HepG2 (cell line): ENCODE measurements around the gene MAVS. TPM values are rescaled to one million over a fixed set of nuclear protein-coding genes. Genes with fewer than 3 reads are reported as not detected.
A peak's percentile ranks its signal among the peaks of the same experiment; 100 is the strongest.

Experiments
- KLF9 ChIP-seq: IDR thresholded peaks from 2 replicates; pipeline ENCODE4 v1.6.1; 2016; ENCODE audit warnings: low read depth
- NR2F1 ChIP-seq, 2 experiments: fragments of 450-650 bp in 1 of 2; formaldehyde crosslinking in 1 of 2; IDR thresholded peaks; 2 replicates each; pipeline versions ENCODE4 v1.5.0 to v1.6.1; 2016 to 2020; ENCODE audit warnings: mild to moderate bottlenecking in 1 of 2, missing compliant biosample characterization in 1 of 2, missing genetic modification reagents in 1 of 2, moderate library complexity in 1 of 2
- POGZ ChIP-seq: sonication (generic); formaldehyde crosslinking; IDR thresholded peaks from 2 replicates; pipeline ENCODE4 v1.4.0; 2020; ENCODE audit warnings: mild to moderate bottlenecking, missing genetic modification reagents
- ZFP37 ChIP-seq: sonication (generic); formaldehyde crosslinking; IDR thresholded peaks from 2 replicates; pipeline ENCODE4 v1.4.0; 2020; ENCODE audit warnings: missing genetic modification reagents, borderline replicate concordance
- ZNF44 ChIP-seq: sonication (generic); formaldehyde crosslinking; IDR thresholded peaks from 2 replicates; pipeline ENCODE4 v1.5.1; 2020; ENCODE audit warnings: mild to moderate bottlenecking, missing genetic modification reagents
- ZNF547 ChIP-seq: sonication (generic); formaldehyde crosslinking; IDR thresholded peaks from 2 replicates; pipeline ENCODE4 v1.5.1; 2020; ENCODE audit warnings: mild to moderate bottlenecking, missing genetic modification reagents
- polyA plus RNA-seq, 8 experiments: library from polyadenylated mRNA; depleted of rRNA in 3 of 8; stranded (reverse) in 7 of 8; unstranded in 1 of 8; fragments of >200 nt; fragmentation: Illumina TruSeq in 4 of 8; extraction: Trizol in 4 of 8; gene quantifications; 2 replicates each; pipeline versions ENCODE4 v1.2.1 to v1.2.3, GENCODE V29; 2011 to 2016; ENCODE audit warnings: low read depth in 4 of 8, missing spikeins in 1 of 8, mixed read lengths in 1 of 8; ENCODE audit not compliant: insufficient read depth in 1 of 8
- total RNA-seq, 5 experiments: library from RNA; depleted of rRNA; stranded (reverse); fragments of >200 nt; fragmentation: Illumina TruSeq; extraction: Trizol; gene quantifications; 2 replicates each; pipeline ENCODE4 v1.2.3, GENCODE V29; 2016; ENCODE audit warnings: low read depth in 1 of 5
- TF ChIP-seq, protein P1 (sequence below): sonication (generic); formaldehyde crosslinking; IDR thresholded peaks from 2 replicates; pipeline ENCODE4 v1.9.0; 2021; ENCODE audit warnings: mild to moderate bottlenecking, missing genetic modification reagents
- TF ChIP-seq, protein P2 (sequence below): sonication (generic); formaldehyde crosslinking; IDR thresholded peaks from 2 replicates; pipeline ENCODE4 v1.4.0; 2020; ENCODE audit warnings: missing genetic modification reagents
- TF ChIP-seq, protein P3 (sequence below), 2 experiments: sonication (generic) in 1 of 2; formaldehyde crosslinking in 1 of 2; IDR thresholded peaks; 2 replicates each; pipeline versions ENCODE4 v1.6.1 to v1.9.0; 2014 to 2022; ENCODE audit warnings: antibody characterized with exemption in 1 of 2, borderline replicate concordance in 1 of 2, inconsistent platforms in 1 of 2, low read depth in 1 of 2, missing genetic modification reagents in 1 of 2

MAVS gene
- total and polyA plus RNA-seq, 2 of the 13 experiments (the other 11 are each of a cell fraction or from before 2014, with no cell fraction given) = 27.3 to 36.6 TPM

DNA sequence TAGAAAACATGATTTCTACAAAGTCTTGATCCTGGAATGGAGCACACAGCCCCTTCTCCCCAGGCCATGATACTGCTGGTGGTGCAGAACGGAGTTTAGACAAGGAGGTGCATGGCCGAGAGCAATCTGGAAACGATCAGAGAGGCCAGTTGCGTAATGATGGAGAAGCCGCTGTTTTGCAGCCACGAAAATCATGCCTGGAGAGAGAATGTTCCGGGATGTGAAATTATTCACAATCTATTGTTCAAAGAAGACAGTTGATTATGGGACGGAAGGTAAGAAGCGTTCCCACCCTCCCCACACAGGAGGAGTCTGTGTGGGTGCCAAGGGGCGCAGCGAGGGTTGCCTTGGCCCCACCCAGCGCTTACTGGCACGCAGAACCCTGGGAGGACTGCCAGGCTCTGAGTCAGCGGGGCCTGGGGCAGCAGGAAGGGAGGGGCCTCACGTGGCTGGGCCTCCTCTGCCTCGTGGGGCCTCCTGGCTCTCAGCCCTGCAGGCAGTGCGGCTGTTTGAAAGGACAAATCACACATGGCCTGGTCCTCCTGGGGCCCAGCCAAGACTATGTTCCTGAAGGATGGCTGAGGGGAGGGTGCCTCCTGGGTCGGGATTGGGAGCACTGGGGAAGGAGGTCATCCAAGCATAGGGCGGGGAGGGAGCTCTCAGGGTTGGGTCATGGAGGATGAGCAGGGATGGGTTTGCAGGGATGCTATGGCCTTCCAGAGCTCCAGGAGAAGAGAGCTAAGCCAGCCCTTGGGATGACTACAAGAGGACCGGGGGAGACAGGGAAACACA, 35.0 kb upstream of the MAVS start (continued):
- TF ChIP-seq, protein P1, sequence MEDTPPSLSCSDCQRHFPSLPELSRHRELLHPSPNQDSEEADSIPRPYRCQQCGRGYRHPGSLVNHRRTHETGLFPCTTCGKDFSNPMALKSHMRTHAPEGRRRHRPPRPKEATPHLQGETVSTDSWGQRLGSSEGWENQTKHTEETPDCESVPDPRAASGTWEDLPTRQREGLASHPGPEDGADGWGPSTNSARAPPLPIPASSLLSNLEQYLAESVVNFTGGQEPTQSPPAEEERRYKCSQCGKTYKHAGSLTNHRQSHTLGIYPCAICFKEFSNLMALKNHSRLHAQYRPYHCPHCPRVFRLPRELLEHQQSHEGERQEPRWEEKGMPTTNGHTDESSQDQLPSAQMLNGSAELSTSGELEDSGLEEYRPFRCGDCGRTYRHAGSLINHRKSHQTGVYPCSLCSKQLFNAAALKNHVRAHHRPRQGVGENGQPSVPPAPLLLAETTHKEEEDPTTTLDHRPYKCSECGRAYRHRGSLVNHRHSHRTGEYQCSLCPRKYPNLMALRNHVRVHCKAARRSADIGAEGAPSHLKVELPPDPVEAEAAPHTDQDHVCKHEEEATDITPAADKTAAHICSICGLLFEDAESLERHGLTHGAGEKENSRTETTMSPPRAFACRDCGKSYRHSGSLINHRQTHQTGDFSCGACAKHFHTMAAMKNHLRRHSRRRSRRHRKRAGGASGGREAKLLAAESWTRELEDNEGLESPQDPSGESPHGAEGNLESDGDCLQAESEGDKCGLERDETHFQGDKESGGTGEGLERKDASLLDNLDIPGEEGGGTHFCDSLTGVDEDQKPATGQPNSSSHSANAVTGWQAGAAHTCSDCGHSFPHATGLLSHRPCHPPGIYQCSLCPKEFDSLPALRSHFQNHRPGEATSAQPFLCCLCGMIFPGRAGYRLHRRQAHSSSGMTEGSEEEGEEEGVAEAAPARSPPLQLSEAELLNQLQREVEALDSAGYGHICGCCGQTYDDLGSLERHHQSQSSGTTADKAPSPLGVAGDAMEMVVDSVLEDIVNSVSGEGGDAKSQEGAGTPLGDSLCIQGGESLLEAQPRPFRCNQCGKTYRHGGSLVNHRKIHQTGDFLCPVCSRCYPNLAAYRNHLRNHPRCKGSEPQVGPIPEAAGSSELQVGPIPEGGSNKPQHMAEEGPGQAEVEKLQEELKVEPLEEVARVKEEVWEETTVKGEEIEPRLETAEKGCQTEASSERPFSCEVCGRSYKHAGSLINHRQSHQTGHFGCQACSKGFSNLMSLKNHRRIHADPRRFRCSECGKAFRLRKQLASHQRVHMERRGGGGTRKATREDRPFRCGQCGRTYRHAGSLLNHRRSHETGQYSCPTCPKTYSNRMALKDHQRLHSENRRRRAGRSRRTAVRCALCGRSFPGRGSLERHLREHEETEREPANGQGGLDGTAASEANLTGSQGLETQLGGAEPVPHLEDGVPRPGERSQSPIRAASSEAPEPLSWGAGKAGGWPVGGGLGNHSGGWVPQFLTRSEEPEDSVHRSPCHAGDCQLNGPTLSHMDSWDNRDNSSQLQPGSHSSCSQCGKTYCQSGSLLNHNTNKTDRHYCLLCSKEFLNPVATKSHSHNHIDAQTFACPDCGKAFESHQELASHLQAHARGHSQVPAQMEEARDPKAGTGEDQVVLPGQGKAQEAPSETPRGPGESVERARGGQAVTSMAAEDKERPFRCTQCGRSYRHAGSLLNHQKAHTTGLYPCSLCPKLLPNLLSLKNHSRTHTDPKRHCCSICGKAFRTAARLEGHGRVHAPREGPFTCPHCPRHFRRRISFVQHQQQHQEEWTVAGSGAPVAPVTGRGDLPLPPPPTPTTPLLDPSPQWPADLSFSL (CRISPR knock-in tag) = no peak
- TF ChIP-seq NR2F1 (CRISPR knock-in tag; IDR thresholded peaks at IDR 0.05) (peak; percentile 24 to 36; a peak in 1 of 4 replicates), ZFP37 (CRISPR knock-in tag) (peak; percentile 99), ZNF547 (CRISPR knock-in tag) (peak; percentile 99), POGZ (CRISPR knock-in tag) (peak; percentile 72), KLF9 (CRISPR knock-in tag) (peak; percentile 88), ZNF44 (CRISPR knock-in tag) (peak; percentile 57; the same call in 1 of the 2 replicates)
- TF ChIP-seq, protein P2, sequence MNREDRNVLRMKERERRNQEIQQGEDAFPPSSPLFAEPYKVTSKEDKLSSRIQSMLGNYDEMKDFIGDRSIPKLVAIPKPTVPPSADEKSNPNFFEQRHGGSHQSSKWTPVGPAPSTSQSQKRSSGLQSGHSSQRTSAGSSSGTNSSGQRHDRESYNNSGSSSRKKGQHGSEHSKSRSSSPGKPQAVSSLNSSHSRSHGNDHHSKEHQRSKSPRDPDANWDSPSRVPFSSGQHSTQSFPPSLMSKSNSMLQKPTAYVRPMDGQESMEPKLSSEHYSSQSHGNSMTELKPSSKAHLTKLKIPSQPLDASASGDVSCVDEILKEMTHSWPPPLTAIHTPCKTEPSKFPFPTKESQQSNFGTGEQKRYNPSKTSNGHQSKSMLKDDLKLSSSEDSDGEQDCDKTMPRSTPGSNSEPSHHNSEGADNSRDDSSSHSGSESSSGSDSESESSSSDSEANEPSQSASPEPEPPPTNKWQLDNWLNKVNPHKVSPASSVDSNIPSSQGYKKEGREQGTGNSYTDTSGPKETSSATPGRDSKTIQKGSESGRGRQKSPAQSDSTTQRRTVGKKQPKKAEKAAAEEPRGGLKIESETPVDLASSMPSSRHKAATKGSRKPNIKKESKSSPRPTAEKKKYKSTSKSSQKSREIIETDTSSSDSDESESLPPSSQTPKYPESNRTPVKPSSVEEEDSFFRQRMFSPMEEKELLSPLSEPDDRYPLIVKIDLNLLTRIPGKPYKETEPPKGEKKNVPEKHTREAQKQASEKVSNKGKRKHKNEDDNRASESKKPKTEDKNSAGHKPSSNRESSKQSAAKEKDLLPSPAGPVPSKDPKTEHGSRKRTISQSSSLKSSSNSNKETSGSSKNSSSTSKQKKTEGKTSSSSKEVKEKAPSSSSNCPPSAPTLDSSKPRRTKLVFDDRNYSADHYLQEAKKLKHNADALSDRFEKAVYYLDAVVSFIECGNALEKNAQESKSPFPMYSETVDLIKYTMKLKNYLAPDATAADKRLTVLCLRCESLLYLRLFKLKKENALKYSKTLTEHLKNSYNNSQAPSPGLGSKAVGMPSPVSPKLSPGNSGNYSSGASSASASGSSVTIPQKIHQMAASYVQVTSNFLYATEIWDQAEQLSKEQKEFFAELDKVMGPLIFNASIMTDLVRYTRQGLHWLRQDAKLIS (CRISPR knock-in tag) = no peak
- TF ChIP-seq, protein P3, sequence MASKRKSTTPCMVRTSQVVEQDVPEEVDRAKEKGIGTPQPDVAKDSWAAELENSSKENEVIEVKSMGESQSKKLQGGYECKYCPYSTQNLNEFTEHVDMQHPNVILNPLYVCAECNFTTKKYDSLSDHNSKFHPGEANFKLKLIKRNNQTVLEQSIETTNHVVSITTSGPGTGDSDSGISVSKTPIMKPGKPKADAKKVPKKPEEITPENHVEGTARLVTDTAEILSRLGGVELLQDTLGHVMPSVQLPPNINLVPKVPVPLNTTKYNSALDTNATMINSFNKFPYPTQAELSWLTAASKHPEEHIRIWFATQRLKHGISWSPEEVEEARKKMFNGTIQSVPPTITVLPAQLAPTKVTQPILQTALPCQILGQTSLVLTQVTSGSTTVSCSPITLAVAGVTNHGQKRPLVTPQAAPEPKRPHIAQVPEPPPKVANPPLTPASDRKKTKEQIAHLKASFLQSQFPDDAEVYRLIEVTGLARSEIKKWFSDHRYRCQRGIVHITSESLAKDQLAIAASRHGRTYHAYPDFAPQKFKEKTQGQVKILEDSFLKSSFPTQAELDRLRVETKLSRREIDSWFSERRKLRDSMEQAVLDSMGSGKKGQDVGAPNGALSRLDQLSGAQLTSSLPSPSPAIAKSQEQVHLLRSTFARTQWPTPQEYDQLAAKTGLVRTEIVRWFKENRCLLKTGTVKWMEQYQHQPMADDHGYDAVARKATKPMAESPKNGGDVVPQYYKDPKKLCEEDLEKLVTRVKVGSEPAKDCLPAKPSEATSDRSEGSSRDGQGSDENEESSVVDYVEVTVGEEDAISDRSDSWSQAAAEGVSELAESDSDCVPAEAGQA (IDR thresholded peaks at IDR 0.05; ENCODE audit: low read depth) = peak; percentile 77; the same call in 1 of the 2 replicates
- TF ChIP-seq, protein P3 (CRISPR knock-in tag; IDR thresholded peaks at IDR 0.05; ENCODE audit: borderline replicate concordance) = peak; percentile 83
